DND-41 (cell line): Measurements from ENCODE around the gene CKAP5.

Source experiments
- ATAC-seq: fragments of 200-7000 bp; cut with Tn5 transposase; 3 replicates; pipeline ENCODE4 v1.9.1; 2021; ENCODE audit warnings: low read depth; ENCODE audit not compliant: insufficient read depth
- DNase-seq: peaks from one replicate; pipeline ENCODE4 v3.0.0-alpha.2; 2020
- H2AFZ ChIP-seq: 2 replicates; pipeline ENCODE4 v1.6.0; 2012; ENCODE audit warnings: low read depth, low read length
- H3K27ac ChIP-seq: 2 replicates; pipeline ENCODE4 v1.5.1; 2012; ENCODE audit warnings: low read length, inconsistent platforms
- H3K27me3 ChIP-seq: fragments of 200-600 bp; sonication (generic); 2 replicates; pipeline ENCODE4 v1.6.0; 2012; ENCODE audit warnings: low read length, mild to moderate bottlenecking, inconsistent platforms; ENCODE audit not compliant: insufficient read depth, poor library complexity
- H3K36me3 ChIP-seq: 2 replicates; pipeline ENCODE4 v1.5.1; 2012; ENCODE audit warnings: low read length, inconsistent platforms; ENCODE audit not compliant: insufficient read depth
- H3K4me1 ChIP-seq: 2 replicates; pipeline ENCODE4 v1.5.1; 2012; ENCODE audit warnings: mild to moderate bottlenecking, low read length; ENCODE audit not compliant: insufficient read depth
- H3K4me2 ChIP-seq: 2 replicates; pipeline ENCODE4 v1.6.0; 2012; ENCODE audit warnings: mild to moderate bottlenecking, moderate library complexity, low read length, inconsistent platforms; ENCODE audit not compliant: insufficient read depth
- H3K4me3 ChIP-seq, 2 experiments: fragments of 200-600 bp in 1 of 2; shearing (Covaris generic) in 1 of 2; 2 replicates each; pipeline ENCODE4 v1.5.1; 2012 to 2016; ENCODE audit warnings: inconsistent platforms in 2 of 2, low read length in 2 of 2, mild to moderate bottlenecking in 2 of 2, low read depth in 1 of 2, moderate library complexity in 1 of 2
- H3K79me2 ChIP-seq: 2 replicates; pipeline ENCODE4 v1.6.0; 2012; ENCODE audit warnings: low read length, inconsistent platforms; ENCODE audit not compliant: insufficient read depth
- H3K9ac ChIP-seq: 2 replicates; pipeline ENCODE4 v1.6.0; 2012; ENCODE audit warnings: low read depth, mild to moderate bottlenecking, inconsistent platforms, low read length, moderate library complexity
- H3K9me3 ChIP-seq: 2 replicates; pipeline ENCODE4 v1.5.1; 2012; ENCODE audit warnings: low read length, moderate library complexity, mild to moderate bottlenecking, inconsistent platforms; ENCODE audit not compliant: insufficient read depth, severe bottlenecking
- H4K20me1 ChIP-seq: 2 replicates; pipeline ENCODE4 v1.6.0; 2012; ENCODE audit warnings: low read length; ENCODE audit not compliant: insufficient read depth
- CTCF ChIP-seq: IDR thresholded peaks from 2 replicates; pipeline ENCODE4 v1.5.1; 2012; ENCODE audit warnings: borderline replicate concordance, low read length, moderate library complexity, mild to moderate bottlenecking; ENCODE audit not compliant: poor library complexity, severe bottlenecking; ENCODE audit errors: extremely low read depth
- EZH2 ChIP-seq: IDR thresholded peaks from 3 replicates; pipeline ENCODE4 v1.6.1; 2012; ENCODE audit warnings: borderline replicate concordance, low read depth, mild to moderate bottlenecking, moderate library complexity, low read length, inconsistent platforms; ENCODE audit not compliant: severe bottlenecking

CKAP5 gene

DNA sequence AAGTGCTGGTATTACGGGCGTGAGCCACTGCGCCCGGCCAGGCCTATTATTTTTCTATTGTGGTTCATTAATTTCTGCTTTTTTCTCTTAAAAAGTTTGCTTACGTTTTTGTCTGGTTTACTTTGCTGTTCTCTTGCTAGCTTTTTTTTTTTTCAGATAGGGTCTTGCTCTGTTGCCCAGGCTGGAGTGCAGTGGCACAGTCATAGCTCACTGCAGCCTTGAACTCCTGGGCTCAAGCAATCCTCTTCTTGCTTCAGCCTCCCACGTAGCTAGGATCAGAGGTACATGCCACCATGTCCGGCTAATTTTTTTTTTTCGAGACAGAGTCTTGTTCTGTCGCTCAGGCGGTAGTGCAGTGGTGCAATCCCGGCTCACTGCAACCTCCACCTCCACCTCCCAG, 108.4 kb downstream of the CKAP5 start:
- Histone ChIP-seq H3K27ac (no peak overlapping the region), H3K4me1 (no peaks in the 10 kb centered on the region), H2AFZ (no peak overlapping the region), H3K4me3 (no peak overlapping the region), H3K27me3 (no peaks in the 10 kb centered on the region), H3K4me2 (no peak overlapping the region), H3K79me2 (no peaks in the 10 kb centered on the region), H3K9me3 (no peaks in the 10 kb centered on the region), H3K36me3 (peaks cover 18% of the 10 kb centered on the region), H4K20me1 (no peaks in the 10 kb centered on the region), H3K9ac (no peak overlapping the region)
- 0 out of 3 replicates have a peak, but pooled peaks have one; percentile 11 for ATAC-seq
- no peak for DNase-seq
- TF ChIP-seq CTCF (no peak), EZH2 (no peak)

DNA sequence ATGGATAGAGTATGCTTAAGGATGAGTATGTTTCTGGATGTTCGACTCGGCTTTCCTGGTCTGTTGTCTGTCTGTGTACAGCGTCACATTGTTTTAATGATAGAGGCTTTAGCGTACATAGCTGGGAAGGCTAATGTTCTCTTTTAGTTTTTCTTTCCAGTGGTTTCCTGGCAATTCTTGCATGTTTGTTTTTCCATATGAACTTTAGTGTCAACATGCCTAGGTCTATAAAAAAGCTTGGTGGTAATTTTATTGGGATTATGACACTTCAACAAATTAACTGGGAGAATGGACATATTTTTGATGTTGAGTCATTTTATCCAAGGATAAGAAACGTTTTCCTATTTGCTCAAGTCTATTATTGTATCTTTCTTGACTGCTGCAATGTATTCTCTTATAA, 109.5 kb downstream of the CKAP5 start:
- no peak overlapping the region for H3K4me3 ChIP-seq
- DNase-seq (no peak), ATAC-seq (no peak)
- H3K4me2 ChIP-seq: no peak overlapping the region
- no peaks in the 10 kb centered on the region for H3K27me3 ChIP-seq
- no peaks in the 10 kb centered on the region for H3K9me3 ChIP-seq
- H3K9ac ChIP-seq: no peak overlapping the region
- no peak for TF ChIP-seq EZH2
- TF ChIP-seq CTCF: no peak
- no peaks in the 10 kb centered on the region for H4K20me1 ChIP-seq
- no peaks in the 10 kb centered on the region for H3K79me2 ChIP-seq
- no peaks in the 10 kb centered on the region for H3K4me1 ChIP-seq
- H3K36me3 ChIP-seq: peaks cover 7% of the 10 kb centered on the region
- H2AFZ ChIP-seq: no peak overlapping the region
- H3K27ac ChIP-seq: no peak overlapping the region

GRCh38 chr11:46736146-46736545, 109.9 kb downstream of the CKAP5 start:
- Histone ChIP-seq H3K27me3 (no peaks in the 10 kb centered on the region), H3K36me3 (peaks cover 2% of the 10 kb centered on the region; the same call in 1 of the 2 replicates), H3K27ac (no peak overlapping the region), H3K4me1 (no peaks in the 10 kb centered on the region), H3K4me2 (no peak overlapping the region), H4K20me1 (no peaks in the 10 kb centered on the region), H3K9ac (no peak overlapping the region), H3K79me2 (no peaks in the 10 kb centered on the region), H3K9me3 (no peaks in the 10 kb centered on the region), H2AFZ (no peak overlapping the region), H3K4me3 (no peak overlapping the region)
- DNase-seq: no peak
- TF ChIP-seq EZH2: no peak
- TF ChIP-seq CTCF: no peak
- ATAC-seq: no peak

- Histone ChIP-seq H2AFZ (no peak overlapping the region), H3K27me3 (no peaks in the 10 kb centered on the region), H3K9me3 (no peaks in the 10 kb centered on the region), H4K20me1 (no peaks in the 10 kb centered on the region), H3K79me2 (no peaks in the 10 kb centered on the region), H3K4me3 (no peak overlapping the region), H3K9ac (no peak overlapping the region), H3K27ac (no peak overlapping the region), H3K4me1 (no peaks in the 10 kb centered on the region), H3K36me3 (no peaks in the 10 kb centered on the region), H3K4me2 (no peak overlapping the region)
- ATAC-seq (no peak), DNase-seq (no peak)
- no peak for TF ChIP-seq EZH2
- TF ChIP-seq CTCF: no peak
Observed at GRCh38 chr11:46733234-46733633, 112.8 kb downstream of the CKAP5 start.
